ENCODE data around the gene PVALB.

PVALB gene

DNA sequence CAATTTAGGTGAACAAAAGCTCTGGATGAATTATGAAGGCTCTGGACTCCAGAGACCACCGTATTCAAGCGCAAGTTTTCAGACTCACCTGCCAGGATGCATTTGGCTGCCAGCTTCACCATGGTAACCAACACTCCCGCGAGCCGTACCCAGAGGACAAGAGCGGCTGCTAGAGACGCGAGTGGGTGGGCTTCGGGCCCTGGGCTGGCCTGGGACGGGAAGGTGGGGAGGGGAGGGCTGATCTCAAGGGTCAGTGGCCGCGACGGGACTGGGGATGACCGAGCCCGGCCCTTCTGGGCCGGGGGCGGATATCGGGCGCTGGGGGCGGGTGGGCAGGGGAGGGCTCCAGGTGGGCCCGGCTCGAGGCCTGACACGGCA is 41.3 kb downstream of the PVALB start:
- no peaks in the 10 kb centered on the region for H3K36me3 ChIP-seq (ENCODE audit: control insufficient read depth, insufficient read depth, low read length)
- peak overlapping the region; percentile 70 for H3K4me3 ChIP-seq (ENCODE audit: insufficient read depth, low read depth, low read length)
- no peaks in the 10 kb centered on the region for H3K27me3 ChIP-seq (ENCODE audit: control insufficient read depth, insufficient read depth, low read length, poor library complexity, severe bottlenecking)
- 1% methylated on average over 23 of the region's 23 CpGs for WGBS, 2 experiments
- no peak overlapping the region for H3K27ac ChIP-seq (ENCODE audit: insufficient read depth, low read depth, low read length, poor library complexity, severe bottlenecking)
- peaks cover 12% of the 10 kb centered on the region for H3K4me1 ChIP-seq (ENCODE audit: control insufficient read depth, insufficient read depth, low read length)
- H3K9me3 ChIP-seq (ENCODE audit: control insufficient read depth, low read length) = peaks cover 5% of the 10 kb centered on the region

DNA sequence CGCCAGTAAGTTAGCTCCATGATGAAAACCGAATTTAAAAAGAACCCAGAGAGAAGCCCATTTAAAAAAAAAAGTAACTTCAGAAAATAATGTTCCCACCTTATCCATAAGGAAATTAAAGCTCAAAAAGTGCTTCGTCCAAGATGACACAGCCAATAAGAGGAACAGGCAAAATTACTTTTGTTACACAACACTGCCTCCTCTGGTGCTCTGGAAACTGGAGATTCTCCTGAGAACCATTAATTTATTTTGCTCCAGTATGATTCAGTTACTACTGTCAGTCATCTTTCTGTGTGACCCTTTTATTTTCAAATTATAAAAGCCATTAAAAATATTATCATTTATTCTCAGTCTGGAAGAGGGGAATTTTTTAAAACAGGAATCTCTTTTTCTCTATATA is 42.9 kb downstream of the PVALB start:
- Histone ChIP-seq H3K27ac (ENCODE audit: insufficient read depth, low read depth, low read length, poor library complexity, severe bottlenecking) (no peak overlapping the region), H3K9me3 (ENCODE audit: control insufficient read depth, low read length) (peaks cover 5% of the 10 kb centered on the region), H3K4me1 (ENCODE audit: control insufficient read depth, insufficient read depth, low read length) (peaks cover 14% of the 10 kb centered on the region), H3K27me3 (ENCODE audit: control insufficient read depth, insufficient read depth, low read length, poor library complexity, severe bottlenecking) (no peaks in the 10 kb centered on the region), H3K36me3 (ENCODE audit: control insufficient read depth, insufficient read depth, low read length) (no peaks in the 10 kb centered on the region), H3K4me3 (ENCODE audit: insufficient read depth, low read depth, low read length) (no peak overlapping the region)
- 86 to 92% methylated on average over 3 of the region's 3 CpGs for WGBS, 2 experiments

DNA sequence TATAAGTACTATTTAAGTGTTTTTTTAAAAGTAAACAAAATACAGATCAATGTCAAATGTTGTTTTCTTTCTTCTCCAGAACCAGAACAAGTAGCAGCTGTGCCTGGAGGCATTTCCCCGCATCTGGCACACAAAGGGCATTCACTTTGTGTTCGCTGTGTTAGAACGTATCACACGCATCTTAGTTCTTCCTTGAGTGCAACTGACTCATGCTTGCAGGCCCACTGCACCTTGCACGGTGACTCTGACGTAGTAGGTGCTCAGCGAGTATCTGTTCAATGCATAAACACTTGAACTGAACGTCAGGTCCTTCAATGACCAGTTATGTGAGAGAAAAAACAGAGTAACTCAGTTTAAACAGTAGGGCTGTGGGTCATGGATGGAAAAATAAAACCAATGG is 44.4 kb downstream of the PVALB start:
- Histone ChIP-seq H3K27ac (ENCODE audit: insufficient read depth, low read depth, low read length, poor library complexity, severe bottlenecking) (no peak overlapping the region), H3K27me3 (ENCODE audit: control insufficient read depth, insufficient read depth, low read length, poor library complexity, severe bottlenecking) (no peaks in the 10 kb centered on the region), H3K4me3 (ENCODE audit: insufficient read depth, low read depth, low read length) (no peak overlapping the region), H3K36me3 (ENCODE audit: control insufficient read depth, insufficient read depth, low read length) (no peaks in the 10 kb centered on the region), H3K4me1 (ENCODE audit: control insufficient read depth, insufficient read depth, low read length) (peaks cover 14% of the 10 kb centered on the region), H3K9me3 (ENCODE audit: control insufficient read depth, low read length) (peaks cover 5% of the 10 kb centered on the region)
- WGBS, 2 experiments = 96 to 97% methylated on average over 8 of the region's 8 CpGs

DNA sequence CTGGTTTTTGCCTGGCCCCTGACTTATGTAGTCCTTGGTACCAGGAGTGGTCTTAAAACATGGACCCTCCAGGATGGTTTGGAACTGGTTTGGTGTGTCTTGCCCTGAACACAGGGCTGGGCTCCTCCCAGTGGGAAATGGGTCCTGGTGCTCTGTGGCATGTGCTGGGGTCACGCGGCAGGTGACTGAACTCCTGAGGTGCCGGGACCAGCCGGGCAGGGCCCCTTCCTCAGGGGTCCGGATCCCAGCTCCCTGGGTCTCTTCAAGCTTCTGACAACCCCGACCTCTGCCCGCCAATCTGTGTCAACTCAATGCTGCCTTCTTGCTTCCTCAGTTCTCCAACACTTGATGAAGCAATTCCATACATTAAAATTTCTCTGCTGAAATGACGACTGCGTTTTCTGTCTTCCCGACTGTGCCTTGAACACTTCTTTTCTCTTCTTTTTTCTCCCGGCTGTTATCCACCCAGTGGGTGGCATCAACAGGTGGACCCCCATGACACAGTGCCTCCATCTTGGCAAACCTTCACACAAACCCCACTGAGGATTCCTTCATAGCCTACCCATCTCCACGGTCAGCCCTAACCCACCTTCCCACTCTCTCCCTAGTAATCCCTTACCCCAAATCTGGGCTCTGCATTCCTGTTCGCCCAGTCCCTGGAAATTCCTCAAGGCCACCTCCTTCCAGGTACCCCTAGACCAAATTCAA is 45.3 kb downstream of the PVALB start:
- Histone ChIP-seq H3K27ac (ENCODE audit: insufficient read depth, low read depth, low read length, poor library complexity, severe bottlenecking) (no peak overlapping the region), H3K4me1 (ENCODE audit: control insufficient read depth, insufficient read depth, low read length) (peaks cover 14% of the 10 kb centered on the region), H3K27me3 (ENCODE audit: control insufficient read depth, insufficient read depth, low read length, poor library complexity, severe bottlenecking) (no peaks in the 10 kb centered on the region), H3K4me3 (ENCODE audit: insufficient read depth, low read depth, low read length) (no peak overlapping the region), H3K36me3 (ENCODE audit: control insufficient read depth, insufficient read depth, low read length) (no peaks in the 10 kb centered on the region), H3K9me3 (ENCODE audit: control insufficient read depth, low read length) (no peaks in the 10 kb centered on the region)
- WGBS, 2 experiments = 94% methylated on average over 13 of the region's 13 CpGs

DNA sequence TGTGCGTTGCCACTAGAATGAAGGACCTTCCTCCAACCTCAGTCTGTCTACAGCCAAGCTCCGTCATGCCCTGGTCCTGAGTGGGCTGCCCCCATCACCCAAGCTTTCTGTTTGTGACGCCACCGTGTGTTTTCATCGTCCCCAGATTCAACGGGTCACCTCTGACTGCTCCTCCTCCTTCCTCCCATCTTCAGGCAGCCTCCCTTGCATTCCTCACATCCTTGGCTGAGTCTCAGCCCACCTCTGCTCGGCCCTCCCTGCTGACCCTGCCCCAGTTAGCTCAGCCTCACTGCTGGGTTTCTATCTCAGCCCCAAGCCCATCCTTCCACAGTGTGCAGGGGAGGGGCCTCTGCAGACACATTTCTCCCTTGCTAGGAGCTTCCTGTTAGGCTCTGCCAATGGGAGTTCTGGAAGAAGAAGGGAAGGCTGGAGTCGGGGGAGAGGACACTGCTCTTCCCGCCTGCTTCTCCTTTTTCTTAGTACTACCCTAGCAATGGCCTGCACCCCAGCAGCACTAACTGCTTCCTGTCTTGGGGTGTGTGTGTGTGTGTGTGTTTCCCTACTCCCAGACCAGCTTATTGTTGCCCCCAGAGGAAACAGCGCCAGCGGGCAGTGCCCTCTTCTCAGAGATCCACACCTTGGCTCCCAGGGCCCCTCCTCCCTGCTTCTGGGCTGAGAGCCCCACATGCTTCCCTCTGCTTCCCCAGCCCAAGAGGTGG is 46.2 kb downstream of the PVALB start:
- WGBS, 2 experiments = 64% methylated on average over 10 to 11 of the region's 11 CpGs

DNA sequence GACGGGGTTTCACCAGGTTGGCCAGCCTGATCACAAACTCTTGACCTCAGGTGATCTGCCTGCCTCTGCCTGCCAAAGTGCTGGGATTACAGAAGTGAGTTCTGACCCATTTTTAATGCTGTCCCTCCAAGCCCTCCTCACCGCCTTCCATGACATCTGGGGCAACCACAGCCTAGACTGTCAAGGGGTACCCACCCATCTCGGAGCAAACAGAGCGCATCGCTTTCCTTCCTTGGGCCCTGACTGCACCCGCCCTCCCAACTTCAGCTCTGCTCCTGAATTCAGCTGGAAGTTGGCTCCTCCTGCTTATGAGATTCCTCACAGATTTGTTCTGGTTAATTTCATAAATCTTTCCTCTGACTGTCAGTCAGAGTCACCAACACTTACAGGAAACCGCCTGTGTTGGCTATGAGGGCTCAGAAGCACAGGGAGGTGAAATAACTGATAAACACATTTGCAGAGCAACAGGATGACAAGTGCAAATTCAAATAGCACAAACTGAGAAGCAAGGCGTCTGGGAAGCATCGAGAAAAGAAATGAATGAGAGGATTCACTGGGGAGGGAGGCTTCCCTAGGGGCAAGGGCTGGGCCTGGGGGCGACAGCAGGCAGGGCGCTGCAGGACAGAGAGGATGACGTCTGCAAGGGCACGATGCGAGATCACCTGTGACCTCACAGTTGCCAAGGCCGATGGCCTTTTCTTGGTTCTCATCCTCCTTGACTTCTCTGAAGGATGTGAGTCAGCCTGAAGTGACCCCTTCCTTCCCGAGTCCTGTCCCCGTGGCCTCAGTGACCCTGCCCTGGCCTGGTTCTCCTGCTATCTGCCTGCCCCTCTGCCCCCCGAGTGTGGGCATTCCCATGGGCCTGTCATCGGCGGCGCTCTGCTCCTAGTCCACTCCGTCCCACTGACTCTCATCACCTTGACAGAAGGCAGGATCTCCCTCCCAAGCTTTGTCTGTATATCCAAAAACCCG is 47.0 kb downstream of the PVALB start:
- WGBS, 2 experiments = 87 to 89% methylated on average over 23 of the region's 23 CpGs
- no peaks in the 10 kb centered on the region for H3K9me3 ChIP-seq (ENCODE audit: control insufficient read depth, low read length)

More for the DNA sequence above, 46.2 kb downstream of the PVALB start:
- Histone ChIP-seq H3K36me3 (ENCODE audit: control insufficient read depth, insufficient read depth, low read length) (no peaks in the 10 kb centered on the region), H3K4me1 (ENCODE audit: control insufficient read depth, insufficient read depth, low read length) (peaks cover 14% of the 10 kb centered on the region), H3K27me3 (ENCODE audit: control insufficient read depth, insufficient read depth, low read length, poor library complexity, severe bottlenecking) (no peaks in the 10 kb centered on the region), H3K9me3 (ENCODE audit: control insufficient read depth, low read length) (no peaks in the 10 kb centered on the region), H3K4me3 (ENCODE audit: insufficient read depth, low read depth, low read length) (no peak overlapping the region), H3K27ac (ENCODE audit: insufficient read depth, low read depth, low read length, poor library complexity, severe bottlenecking) (no peak overlapping the region)

DNA sequence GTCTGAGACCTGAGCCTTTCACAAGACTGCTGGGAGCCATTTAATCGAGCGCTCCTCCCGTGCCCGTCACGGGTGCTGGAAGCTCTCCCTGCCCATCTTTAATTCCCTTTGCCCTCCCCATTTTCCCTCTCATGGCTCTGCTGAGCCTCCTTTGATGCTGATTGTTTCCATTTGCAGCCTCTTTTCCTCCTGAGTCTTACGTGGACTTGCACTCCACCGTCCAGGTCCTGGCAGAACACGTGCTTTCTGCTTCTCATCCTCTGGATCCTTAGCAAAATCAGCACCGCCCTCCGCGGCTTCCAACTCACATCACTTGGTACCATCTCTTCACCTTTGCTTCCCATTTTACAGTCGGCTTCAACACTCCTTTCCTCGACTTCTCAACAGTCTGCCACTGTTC is 48.2 kb downstream of the PVALB start:
- WGBS, 2 experiments = 93 to 95% methylated on average over 13 of the region's 13 CpGs
- H3K4me3 ChIP-seq (ENCODE audit: insufficient read depth, low read depth, low read length) = no peak overlapping the region
- no peaks in the 10 kb centered on the region for H3K36me3 ChIP-seq (ENCODE audit: control insufficient read depth, insufficient read depth, low read length)
- H3K4me1 ChIP-seq (ENCODE audit: control insufficient read depth, insufficient read depth, low read length) = peaks cover 8% of the 10 kb centered on the region
- H3K27ac ChIP-seq (ENCODE audit: insufficient read depth, low read depth, low read length, poor library complexity, severe bottlenecking) = no peak overlapping the region
- H3K27me3 ChIP-seq (ENCODE audit: control insufficient read depth, insufficient read depth, low read length, poor library complexity, severe bottlenecking) = no peaks in the 10 kb centered on the region
- H3K9me3 ChIP-seq (ENCODE audit: control insufficient read depth, low read length) = no peaks in the 10 kb centered on the region

More for the DNA sequence above, 47.0 kb downstream of the PVALB start:
- Histone ChIP-seq H3K27ac (ENCODE audit: insufficient read depth, low read depth, low read length, poor library complexity, severe bottlenecking) (no peak overlapping the region), H3K36me3 (ENCODE audit: control insufficient read depth, insufficient read depth, low read length) (no peaks in the 10 kb centered on the region), H3K4me1 (ENCODE audit: control insufficient read depth, insufficient read depth, low read length) (peaks cover 8% of the 10 kb centered on the region), H3K4me3 (ENCODE audit: insufficient read depth, low read depth, low read length) (no peak overlapping the region), H3K27me3 (ENCODE audit: control insufficient read depth, insufficient read depth, low read length, poor library complexity, severe bottlenecking) (no peaks in the 10 kb centered on the region)

DNA sequence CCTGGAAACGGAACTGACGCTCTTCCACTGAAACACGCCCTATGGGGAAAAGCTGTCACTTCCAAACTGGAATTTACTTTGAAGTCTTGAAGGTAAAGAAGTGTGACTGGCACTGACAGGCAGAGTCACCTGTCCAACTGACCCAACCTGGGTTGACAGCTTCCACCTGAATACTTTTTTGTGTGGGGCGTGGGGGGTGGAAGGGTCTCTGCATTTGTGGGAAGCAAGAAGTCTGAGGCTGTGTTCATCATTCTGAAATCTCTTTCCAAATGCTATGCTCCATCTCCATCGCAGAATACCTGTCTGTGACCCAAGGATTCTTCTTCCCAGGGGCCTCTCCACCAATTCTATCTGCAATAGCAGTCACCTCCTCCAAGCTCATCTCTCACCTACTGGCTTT is 48.7 kb downstream of the PVALB start:
- 96 to 97% methylated on average over 5 of the region's 5 CpGs for WGBS, 2 experiments
- Histone ChIP-seq H3K4me3 (ENCODE audit: insufficient read depth, low read depth, low read length) (no peak overlapping the region), H3K36me3 (ENCODE audit: control insufficient read depth, insufficient read depth, low read length) (peaks cover under 1% of the 10 kb centered on the region), H3K4me1 (ENCODE audit: control insufficient read depth, insufficient read depth, low read length) (peaks cover 8% of the 10 kb centered on the region), H3K27ac (ENCODE audit: insufficient read depth, low read depth, low read length, poor library complexity, severe bottlenecking) (no peak overlapping the region), H3K27me3 (ENCODE audit: control insufficient read depth, insufficient read depth, low read length, poor library complexity, severe bottlenecking) (no peaks in the 10 kb centered on the region), H3K9me3 (ENCODE audit: control insufficient read depth, low read length) (no peaks in the 10 kb centered on the region)

DNA sequence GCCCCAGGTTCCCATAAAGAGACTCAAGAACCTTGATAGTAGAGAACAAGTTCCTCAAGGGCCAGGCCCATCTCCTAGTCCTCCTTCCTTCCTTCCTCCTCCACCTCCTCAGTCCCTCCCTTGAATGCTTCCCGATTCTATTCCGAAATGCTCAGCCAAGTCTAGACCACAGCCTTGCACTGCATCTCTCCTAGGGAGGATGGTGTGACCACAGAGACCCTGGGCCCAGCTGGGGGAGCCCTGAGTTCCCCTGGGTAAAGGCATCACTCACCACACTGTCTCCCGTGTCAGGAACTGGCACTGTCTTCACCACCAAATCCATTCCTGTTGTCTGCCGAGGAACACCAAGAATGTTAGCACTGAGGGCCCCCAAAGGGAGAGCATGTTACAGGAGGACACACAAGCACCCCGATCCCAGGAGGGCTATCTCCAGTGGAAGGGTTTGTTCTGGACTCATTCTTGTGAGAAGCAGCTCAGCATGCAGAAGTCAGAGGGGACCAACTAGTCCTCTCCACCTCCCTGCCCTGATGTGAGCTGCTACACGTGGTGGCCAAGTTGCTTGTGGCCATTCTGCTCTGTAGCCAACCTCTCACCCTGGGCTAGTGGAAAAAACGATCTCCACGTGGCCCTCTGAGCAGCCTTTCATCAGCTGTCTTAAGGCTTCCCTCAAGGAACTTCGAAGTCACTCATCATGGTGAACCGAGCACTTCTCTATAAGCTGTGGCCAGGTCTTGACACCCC is 49.6 kb downstream of the PVALB start:
- H3K27me3 ChIP-seq (ENCODE audit: control insufficient read depth, insufficient read depth, low read length, poor library complexity, severe bottlenecking) = no peaks in the 10 kb centered on the region
- no peak overlapping the region for H3K4me3 ChIP-seq (ENCODE audit: insufficient read depth, low read depth, low read length)
- H3K9me3 ChIP-seq (ENCODE audit: control insufficient read depth, low read length) = no peaks in the 10 kb centered on the region
- WGBS, 2 experiments = 93 to 94% methylated on average over 10 of the region's 10 CpGs
- peaks cover 8% of the 10 kb centered on the region for H3K4me1 ChIP-seq (ENCODE audit: control insufficient read depth, insufficient read depth, low read length)
- H3K36me3 ChIP-seq (ENCODE audit: control insufficient read depth, insufficient read depth, low read length) = peaks cover 6% of the 10 kb centered on the region
- H3K27ac ChIP-seq (ENCODE audit: insufficient read depth, low read depth, low read length, poor library complexity, severe bottlenecking) = no peak overlapping the region

Measured in ectodermal cell (in vitro differentiated cells).